ENCODE data around the gene C1QC.

- TF ChIP-seq CTCF (IDR thresholded peaks at IDR 0.05; ENCODE audit: control extremely low read depth in 1 of 3, insufficient read depth in 1 of 3, low read depth in 1 of 3, low read length in 3 of 3) (peak; percentile 94 to 95 (median 94)), KDM1A (IDR thresholded peaks at IDR 0.05; ENCODE audit: borderline replicate concordance, low read length) (no peak), POLR2AphosphoS5 (IDR thresholded peaks at IDR 0.05; ENCODE audit: low read depth, low read length) (no peak), RAD21 (IDR thresholded peaks at IDR 0.05 in 1 of 2, conservative IDR thresholded peaks at IDR 0.05 in 1 of 2; ENCODE audit: low read depth in 2 of 2, low read length in 2 of 2) (peak; percentile 97 to 98)
Measured at GRCh38 chr1:22641906-22642636, 1.4 kb upstream of the C1QC start.

Data from H1 (cell line).